Astrocyte (in vitro differentiated cells and primary cell): ENCODE measurements around the gene AARS2.

ENCODE experiments used
- CTCF ChIP-seq: IDR thresholded peaks from 2 replicates; pipeline ENCODE4 v1.5.1; 2011; ENCODE audit warnings: low read depth, mild to moderate bottlenecking, inconsistent platforms, low read length, moderate library complexity; ENCODE audit not compliant: insufficient read depth
- EZH2 ChIP-seq: IDR thresholded peaks from 2 replicates; pipeline ENCODE4 v1.6.1; 2012; ENCODE audit warnings: mild to moderate bottlenecking, low read length, inconsistent platforms; ENCODE audit not compliant: insufficient read depth

- no peak for TF ChIP-seq EZH2
- peak; percentile 72 for TF ChIP-seq CTCF
These were observed 25.3 kb upstream of the AARS2 start for GRCh38 chr6:44338228-44339122.
